Esophagus muscularis mucosa (tissue), 4 donors: ENCODE measurements around the gene MYBBP1A. TPM values are rescaled to one million over a fixed set of nuclear protein-coding genes. Genes with fewer than 3 reads are reported as not detected.
"Not testable (repeated sequence)": the region's sequence is repeated elsewhere in the genome, so short reads cannot be mapped to it uniquely, and the experiment has no call there.

Experiments used
- DNase-seq: peaks from one replicate; pipeline ENCODE4 v3.0.0-alpha.2; 2017; ENCODE audit errors: extremely low spot score
- H3K27ac ChIP-seq, 4 donors: fragments of 200-600 bp; sonication (generic); replicated peaks in 1 of 4; 1 replicate in 3 of 4; 2 replicates in 1 of 4; pipeline ENCODE4 v1.5.1; 2016 to 2019; ENCODE audit warnings: mild to moderate bottlenecking in 1 of 4
- H3K27me3 ChIP-seq, 4 donors: fragments of 200-600 bp; sonication (generic); one replicate each; pipeline versions ENCODE4 v1.5.1 to v1.6.0; 2016 to 2019
- H3K36me3 ChIP-seq, 4 donors: fragments of 200-600 bp; sonication (generic); one replicate each; pipeline ENCODE4 v1.5.1; 2016 to 2019
- H3K4me1 ChIP-seq, 4 donors: fragments of 200-600 bp; sonication (generic); one replicate each; pipeline ENCODE4 v1.5.1; 2016 to 2019
- H3K4me3 ChIP-seq, 4 donors: fragments of 200-600 bp; sonication (generic); 1 replicate in 2 of 4; 2 replicates in 2 of 4; pipeline ENCODE4 v1.5.1; 2016 to 2019; ENCODE audit warnings: mild to moderate bottlenecking in 4 of 4, moderate library complexity in 1 of 4
- H3K9me3 ChIP-seq, 4 donors: fragments of 200-600 bp; sonication (generic); 1 replicate in 3 of 4; 2 replicates in 1 of 4; pipeline ENCODE4 v1.5.1; 2016 to 2019
- EP300 ChIP-seq: sonication (generic); formaldehyde crosslinking; IDR thresholded peaks from one replicate; pipeline ENCODE4 v1.6.1; 2017; ENCODE audit warnings: antibody characterized with exemption
- POLR2A ChIP-seq: fragments of 450-650 bp; IDR thresholded peaks from one replicate; pipeline ENCODE4 v1.6.1; 2017; ENCODE audit warnings: antibody characterized with exemption, moderate library complexity, mild to moderate bottlenecking, low read depth
- POLR2AphosphoS5 ChIP-seq, 2 donors: sonication (generic); formaldehyde crosslinking; IDR thresholded peaks; one replicate each; pipeline ENCODE4 v1.6.1; 2017; ENCODE audit warnings: antibody characterized with exemption in 2 of 2
- WGBS: methylation state at CpG from one replicate; pipeline ENCODE4 v1.1.5; 2018; 5-methylcytosine and 5-hydroxymethylcytosine counted together
- intact Hi-C: fragments of 100-400 bp; cut with DNase I; formaldehyde crosslinking; loops from one replicate; pipeline ENCODE4 v1.15.1; 2023
- total RNA-seq, 4 donors: library from RNA; depleted of rRNA; stranded (reverse); fragments of >200 nt; gene quantifications; one replicate each; pipeline versions ENCODE4 v1.1.0 to v1.2.1, GENCODE V29; 2016
- TF ChIP-seq, protein P1 (sequence below), 3 experiments: fragments of 200-600 bp in 2 of 3; fragments of 450-650 bp in 1 of 3; sonication (generic) in 2 of 3; IDR thresholded peaks; one replicate each; pipeline ENCODE4 v1.5.1; 2017 to 2019; ENCODE audit warnings: antibody characterized with exemption in 3 of 3, mild to moderate bottlenecking in 2 of 3, moderate library complexity in 1 of 3

MYBBP1A gene
- total RNA-seq, 4 donors from 2014 or later: 31.6 to 45.4 (median 36.1) TPM

GRCh38 chr17:4597975-4598374, 42.8 kb upstream of the MYBBP1A start:
- WGBS: 78% methylated on average over 11 of the region's 13 CpGs
- Histone ChIP-seq H3K27ac (peak overlapping the region; percentile 81 to 90 (median 85)), H3K27me3 (peaks cover 0 to 11% (median 0%) of the 10 kb centered on the region in 4 donors), H3K4me1 (peaks cover 23 to 65% (median 44%) of the 10 kb centered on the region in 4 donors), H3K9me3 (no peaks in the 10 kb centered on the region), H3K4me3 (no peak overlapping the region), H3K36me3 (peaks cover 0 to 12% (median 4%) of the 10 kb centered on the region in 4 donors)
- TF ChIP-seq EP300 (no peak), POLR2A (no peak), POLR2AphosphoS5 (IDR thresholded peaks at IDR 0.05) (no peak)
- intact Hi-C loops: no loop called here
- DNase-seq: no peak

GRCh38 chr17:4596636-4597380, 41.6 kb upstream of the MYBBP1A start:
- Histone ChIP-seq H3K27ac (peak overlapping the region in 2 of 4 donors; percentile 81 to 87), H3K27me3 (peaks cover 0 to 11% (median 0%) of the 10 kb centered on the region in 4 donors), H3K4me1 (peaks cover 23 to 68% (median 48%) of the 10 kb centered on the region in 4 donors), H3K9me3 (no peaks in the 10 kb centered on the region), H3K36me3 (peaks cover 0 to 12% (median 4%) of the 10 kb centered on the region in 4 donors), H3K4me3 (no peak overlapping the region)
- TF ChIP-seq POLR2AphosphoS5 (IDR thresholded peaks at IDR 0.05): no peak
- TF ChIP-seq, protein P1, sequence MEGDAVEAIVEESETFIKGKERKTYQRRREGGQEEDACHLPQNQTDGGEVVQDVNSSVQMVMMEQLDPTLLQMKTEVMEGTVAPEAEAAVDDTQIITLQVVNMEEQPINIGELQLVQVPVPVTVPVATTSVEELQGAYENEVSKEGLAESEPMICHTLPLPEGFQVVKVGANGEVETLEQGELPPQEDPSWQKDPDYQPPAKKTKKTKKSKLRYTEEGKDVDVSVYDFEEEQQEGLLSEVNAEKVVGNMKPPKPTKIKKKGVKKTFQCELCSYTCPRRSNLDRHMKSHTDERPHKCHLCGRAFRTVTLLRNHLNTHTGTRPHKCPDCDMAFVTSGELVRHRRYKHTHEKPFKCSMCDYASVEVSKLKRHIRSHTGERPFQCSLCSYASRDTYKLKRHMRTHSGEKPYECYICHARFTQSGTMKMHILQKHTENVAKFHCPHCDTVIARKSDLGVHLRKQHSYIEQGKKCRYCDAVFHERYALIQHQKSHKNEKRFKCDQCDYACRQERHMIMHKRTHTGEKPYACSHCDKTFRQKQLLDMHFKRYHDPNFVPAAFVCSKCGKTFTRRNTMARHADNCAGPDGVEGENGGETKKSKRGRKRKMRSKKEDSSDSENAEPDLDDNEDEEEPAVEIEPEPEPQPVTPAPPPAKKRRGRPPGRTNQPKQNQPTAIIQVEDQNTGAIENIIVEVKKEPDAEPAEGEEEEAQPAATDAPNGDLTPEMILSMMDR (IDR thresholded peaks at IDR 0.05): no peak
- no peak for TF ChIP-seq EP300
- no peak for TF ChIP-seq POLR2A
- DNase-seq: no peak
- intact Hi-C loops: no loop called here
- 92% methylated on average over 5 of the region's 36 CpGs for WGBS

- H3K4me1 ChIP-seq: peaks cover 23 to 73% (median 52%) of the 10 kb centered on the region in 4 donors
- 100% methylated on average over 14 of the region's 23 CpGs for WGBS
- H3K27ac ChIP-seq: peak overlapping the region in 2 of 4 donors; percentile 41 to 87
- intact Hi-C loops, H3K9me3 ChIP-seq, H3K4me3 ChIP-seq, DNase-seq: not testable (repeated sequence)
- H3K36me3 ChIP-seq: peaks cover 0 to 12% (median 4%) of the 10 kb centered on the region in 4 donors
- peaks cover 0 to 11% (median 0%) of the 10 kb centered on the region in 4 donors for H3K27me3 ChIP-seq
Observed at GRCh38 chr17:4595685-4596342, 40.6 kb upstream of the MYBBP1A start.

GRCh38 chr17:4594931-4595684, 39.9 kb upstream of the MYBBP1A start:
- peaks cover 0 to 9% (median 0%) of the 10 kb centered on the region in 4 donors for H3K27me3 ChIP-seq
- no peak for TF ChIP-seq POLR2AphosphoS5 (IDR thresholded peaks at IDR 0.05)
- TF ChIP-seq, protein P1 (IDR thresholded peaks at IDR 0.05): peak in 2 of 3 experiments; percentile 12 to 35
- no peak overlapping the region for H3K4me3 ChIP-seq
- 61% methylated on average over 13 of the region's 29 CpGs for WGBS
- peak overlapping the region in 2 of 4 donors; percentile 34 to 41 for H3K27ac ChIP-seq
- intact Hi-C loops: no loop called here
- H3K36me3 ChIP-seq: peaks cover 0 to 12% (median 4%) of the 10 kb centered on the region in 4 donors
- DNase-seq: no peak
- H3K4me1 ChIP-seq: peaks cover 18 to 68% (median 49%) of the 10 kb centered on the region in 4 donors
- H3K9me3 ChIP-seq: no peaks in the 10 kb centered on the region

DNA sequence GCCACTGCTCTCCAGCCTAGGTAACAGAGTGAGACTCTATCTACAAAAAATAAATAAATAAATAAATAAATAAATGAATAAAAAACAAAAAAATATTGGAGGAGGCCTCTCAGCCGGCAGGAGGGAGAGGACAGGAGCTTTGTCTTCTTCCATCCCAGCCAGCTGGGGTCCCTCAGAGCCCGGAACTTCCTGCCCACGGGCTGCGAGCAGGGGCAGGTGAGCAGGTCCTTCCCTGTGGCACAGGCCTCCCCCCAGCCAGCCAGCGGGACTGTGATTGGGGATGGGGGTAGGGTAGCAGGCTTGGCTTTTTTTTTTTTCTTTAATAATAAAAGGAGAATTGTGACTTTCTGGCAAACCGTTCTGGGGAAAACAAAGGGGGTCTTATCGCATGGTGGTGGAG, 39.2 kb upstream of the MYBBP1A start:
- Histone ChIP-seq H3K9me3 (no peaks in the 10 kb centered on the region), H3K4me1 (peaks cover 11 to 61% (median 42%) of the 10 kb centered on the region in 4 donors), H3K27ac (peak overlapping the region in 2 of 4 donors; percentile 34 to 60), H3K27me3 (peaks cover 0 to 2% (median 0%) of the 10 kb centered on the region in 4 donors), H3K4me3 (no peak overlapping the region), H3K36me3 (peaks cover 0 to 12% (median 4%) of the 10 kb centered on the region in 4 donors)
- intact Hi-C loops: no loop called here
- WGBS: 92% methylated on average over 7 of the region's 7 CpGs
- no peak for DNase-seq
- TF ChIP-seq, protein P1 (IDR thresholded peaks at IDR 0.05): no peak
- TF ChIP-seq POLR2A (no peak), EP300 (no peak), POLR2AphosphoS5 (IDR thresholded peaks at IDR 0.05) (no peak)
